Measurements from ENCODE around the gene SLC2A13.

- TF ChIP-seq EZH2 (IDR thresholded peaks at IDR 0.05; ENCODE audit: borderline replicate concordance, low read length) (no peak), CTCF (conservative IDR thresholded peaks at IDR 0.05 in 1 of 2, IDR thresholded peaks at IDR 0.05 in 1 of 2; ENCODE audit: extremely low read depth in 1 of 2, insufficient read depth in 1 of 2, low read depth in 1 of 2, low read length in 2 of 2) (no peak)
These were observed 324.9 kb downstream of the SLC2A13 start for GRCh38 chr12:39780913-39781446.

Data from mammary epithelial cell (primary cell).